HG02943 (cell line): ENCODE results near the gene PRSS8.
"Not testable (repeated sequence)": the region's sequence is repeated elsewhere in the genome, so short reads cannot be mapped to it uniquely, and the experiment has no call there.

ENCODE experiments used
- ATAC-seq: cut with Tn5 transposase; IDR thresholded peaks from one replicate; pipeline ENCODE4 v1.9.1; 2021; ENCODE audit warnings: mild to moderate bottlenecking, low read depth, moderate library complexity; ENCODE audit not compliant: unreplicated experiment

Gene PRSS8

DNA sequence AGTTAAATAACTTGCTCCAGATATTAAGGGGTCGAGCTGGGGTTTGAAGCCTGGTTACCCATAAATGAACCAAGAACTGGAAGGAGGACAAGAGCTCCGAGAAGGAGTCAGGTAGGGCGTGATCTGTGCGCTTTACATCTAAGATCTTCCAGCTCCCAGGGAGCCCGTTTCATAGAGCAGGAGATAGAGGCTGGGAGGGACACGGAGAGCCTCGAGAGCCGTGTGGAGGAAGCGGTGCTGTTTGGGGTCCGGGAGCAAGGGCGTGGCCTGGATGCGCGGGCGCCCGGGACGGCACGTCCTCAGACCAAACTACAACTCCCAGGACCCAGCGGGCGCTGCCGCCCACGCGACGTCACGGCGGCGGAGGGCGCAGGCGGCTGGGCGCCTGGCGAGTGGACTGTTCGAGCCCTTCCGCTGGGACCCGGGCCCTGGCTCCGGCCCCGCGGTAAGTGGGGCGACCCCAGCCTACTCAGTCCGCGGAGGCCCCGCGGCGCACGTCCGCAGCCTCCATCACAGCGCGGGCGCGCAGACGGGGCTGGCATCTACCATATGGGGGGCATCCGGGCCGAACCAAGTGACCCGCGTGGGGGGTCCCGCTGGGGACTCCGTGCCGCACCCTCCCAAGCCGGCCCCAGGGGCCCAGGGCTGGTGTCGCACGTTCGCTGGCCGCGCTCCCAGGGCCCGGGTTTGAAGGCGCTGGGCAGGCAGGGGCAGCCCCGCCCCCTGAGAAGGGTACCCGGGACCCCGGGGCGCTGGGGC is 27.3 kb downstream of the PRSS8 start, which contains the start of gene BCKDK:
TSS of gene BCKDK (plus strand) at position 352 of the 759 bp plus-strand sequence. CDS start 838 bp downstream, outside the sequence.
- peak; percentile 65 for ATAC-seq

GRCh38 chr16:31107465-31107867 is 28.1 kb downstream of the PRSS8 start:
- ATAC-seq: peak; percentile 47

DNA sequence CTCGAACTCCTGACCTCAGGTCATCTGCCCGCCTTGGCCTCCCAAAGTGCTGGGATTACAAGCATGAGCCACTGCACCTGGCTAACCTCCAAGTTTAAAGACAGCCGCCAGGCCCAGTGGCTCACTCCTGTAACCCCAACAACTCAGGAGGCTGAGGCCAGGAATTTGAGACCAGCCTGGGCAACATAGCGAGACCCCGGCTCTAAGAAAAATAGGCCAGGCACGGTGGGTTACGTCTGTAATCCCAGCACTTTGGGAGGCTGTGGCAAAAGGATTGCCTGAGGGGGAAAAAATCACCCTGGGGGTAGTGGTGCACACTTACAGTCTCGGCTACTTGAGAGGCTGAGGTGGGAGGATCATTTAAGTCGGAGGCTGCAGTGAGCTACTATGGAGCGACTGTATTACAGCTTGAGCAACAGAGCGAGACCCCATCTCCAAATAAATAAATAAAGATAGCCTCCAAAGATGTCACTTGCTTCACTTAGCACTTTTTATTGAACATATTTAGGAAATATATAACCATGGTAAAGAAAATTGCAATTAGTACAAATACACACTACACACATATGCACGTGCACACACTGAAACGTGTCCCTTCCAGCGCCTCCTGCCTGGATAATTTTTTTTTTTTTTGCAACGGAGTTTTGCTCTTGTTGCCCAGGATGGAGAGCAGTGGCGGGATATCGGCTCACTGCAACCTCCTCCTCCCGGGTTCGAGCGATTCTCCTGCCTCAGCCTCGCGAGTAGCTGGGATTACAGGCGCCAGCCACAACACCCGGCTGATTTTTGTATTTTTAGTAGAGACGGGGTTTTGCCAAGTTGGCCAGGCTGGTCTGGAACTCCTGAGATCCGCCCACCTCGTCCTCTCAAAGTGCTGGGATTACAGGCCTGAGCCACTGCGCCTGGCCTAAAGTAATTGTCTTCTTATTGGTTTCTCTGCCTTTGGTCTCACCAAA is 28.7 kb downstream of the PRSS8 start:
- ATAC-seq: no peak

- ATAC-seq: no peak
Measured at GRCh38 chr16:31105677-31106213, 29.8 kb downstream of the PRSS8 start.

DNA sequence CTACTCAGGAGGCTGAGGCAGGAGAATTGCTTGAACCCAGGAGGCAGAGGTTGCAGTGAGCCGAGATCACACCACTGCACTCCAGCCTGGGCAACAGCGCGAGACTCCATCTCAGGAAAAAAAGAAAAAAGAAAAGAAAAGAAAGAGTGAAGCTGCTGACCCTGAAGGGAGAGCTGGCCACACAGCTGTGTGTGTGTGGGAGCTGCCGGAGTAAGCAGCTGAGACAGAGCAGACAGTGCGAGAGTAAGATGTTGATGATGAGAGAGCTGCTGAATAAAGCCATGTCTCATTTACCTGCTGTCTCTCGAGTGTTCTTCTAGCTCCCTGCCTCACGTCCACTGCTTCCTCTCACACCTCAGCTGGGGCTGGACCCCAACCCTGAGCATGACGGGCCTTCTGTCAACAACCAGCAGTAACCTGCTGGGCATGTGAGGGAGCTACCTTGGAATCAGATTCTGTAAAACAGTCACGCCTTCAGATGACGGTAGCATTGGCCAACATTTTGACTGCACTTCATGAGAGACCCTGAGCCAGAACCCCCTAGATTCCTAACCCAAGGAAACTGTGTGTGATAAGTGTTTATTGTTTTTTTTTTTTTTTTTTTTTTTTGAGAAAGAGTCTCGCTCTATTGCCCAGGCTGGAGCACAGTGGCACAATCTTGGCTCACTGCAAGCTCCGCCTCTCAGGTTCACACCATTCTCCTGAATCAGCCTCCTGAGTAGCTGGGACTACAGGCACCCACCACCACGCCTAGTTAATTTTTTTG is 34.5 kb downstream of the PRSS8 start:
- ATAC-seq: not testable (repeated sequence)

DNA sequence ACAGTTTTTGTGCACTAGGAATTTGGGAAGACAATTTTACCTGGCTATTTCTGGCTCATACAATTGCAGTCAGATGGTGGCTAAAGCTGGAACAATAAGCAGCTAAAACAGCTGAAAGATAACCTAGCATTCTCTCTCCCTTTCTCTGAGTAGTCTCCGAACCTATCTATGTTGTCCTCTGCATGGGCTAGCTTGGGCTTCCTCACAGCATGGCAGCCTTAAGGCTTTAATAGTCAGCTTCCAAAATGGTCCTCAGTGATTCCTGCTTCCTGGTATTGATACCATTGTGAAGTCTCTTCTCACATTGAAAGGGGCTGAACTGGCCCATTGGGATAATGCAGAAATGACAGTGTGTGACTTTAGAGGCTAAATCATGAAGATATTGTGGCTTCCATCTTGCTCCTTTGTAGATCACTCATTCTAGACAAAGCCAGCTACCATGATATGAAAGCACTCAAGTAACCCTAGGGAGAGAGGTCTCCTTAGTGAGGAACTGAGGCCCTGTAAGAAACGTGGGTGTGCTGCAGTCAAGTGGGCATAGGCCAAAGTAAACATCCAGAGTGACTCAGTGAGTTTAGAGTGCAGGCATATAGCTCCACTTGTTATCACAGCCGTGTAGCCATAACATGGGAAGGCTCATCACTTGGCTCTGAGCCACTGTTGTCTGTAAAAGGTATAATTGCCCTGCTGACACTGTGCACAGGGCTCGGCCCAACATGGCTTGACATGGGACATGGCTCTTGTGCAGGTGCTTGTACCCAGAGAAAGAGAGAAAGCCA is 35.5 kb downstream of the PRSS8 start:
- no peak for ATAC-seq

DNA sequence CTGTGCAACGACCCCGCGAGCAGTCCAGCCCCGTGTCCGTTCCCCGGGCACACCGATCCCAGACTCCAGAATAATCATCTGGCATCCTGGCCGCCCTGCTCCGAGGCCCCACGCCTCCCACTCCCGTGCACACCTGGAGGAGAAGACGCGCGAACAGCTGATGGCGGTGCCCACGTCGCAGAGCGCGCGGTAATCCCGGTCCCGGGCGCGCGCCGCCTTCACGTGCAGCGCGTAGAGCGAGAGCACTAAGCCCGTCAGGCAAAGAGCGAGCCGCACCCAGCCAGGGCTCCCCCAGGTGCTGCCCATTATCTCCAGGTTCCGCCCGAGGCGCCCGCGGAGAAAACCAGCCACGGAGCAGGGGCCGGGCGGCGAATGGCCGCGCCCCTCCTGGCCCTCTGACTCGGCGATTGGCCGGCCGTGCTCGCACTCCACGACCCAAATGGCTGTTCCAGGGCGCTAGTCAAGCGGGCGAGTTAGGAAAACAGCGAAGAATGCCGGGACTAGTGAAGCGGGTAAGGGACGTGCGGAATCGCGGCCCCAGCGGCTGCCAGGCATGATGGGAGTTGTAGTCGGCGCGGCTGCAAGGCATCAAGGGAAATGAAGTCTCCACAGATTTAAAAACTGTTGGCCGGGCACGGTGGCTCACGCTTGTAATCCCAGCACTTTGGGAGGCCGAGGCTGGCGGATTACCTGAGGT is 41.0 kb downstream of the PRSS8 start, which contains the start of gene VKORC1:
TSS of gene VKORC1 (minus strand) at position 374 of the 697 bp plus-strand sequence. CDS start at position 306, 68 bp downstream.
- ATAC-seq: peak; percentile 72

DNA sequence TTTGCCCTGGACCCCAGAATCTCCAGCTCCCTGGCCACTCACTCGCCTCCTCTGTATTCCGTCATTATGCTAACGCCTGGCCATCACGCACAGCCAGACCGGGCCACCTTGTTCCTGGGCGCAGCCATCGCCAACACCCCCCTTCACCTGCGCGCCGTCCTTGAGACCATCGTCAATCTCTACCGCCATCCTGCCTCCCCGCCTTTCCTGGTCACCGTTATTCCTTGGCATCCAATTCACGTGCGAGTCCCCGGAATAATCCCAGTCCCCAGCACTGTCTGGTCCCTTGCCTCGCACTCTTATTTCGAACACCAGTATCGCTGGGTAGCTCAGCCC is 41.5 kb downstream of the PRSS8 start:
- peak; percentile 5 for ATAC-seq

GRCh38 chr16:31093132-31093703 is 42.3 kb downstream of the PRSS8 start:
- no peak for ATAC-seq

DNA sequence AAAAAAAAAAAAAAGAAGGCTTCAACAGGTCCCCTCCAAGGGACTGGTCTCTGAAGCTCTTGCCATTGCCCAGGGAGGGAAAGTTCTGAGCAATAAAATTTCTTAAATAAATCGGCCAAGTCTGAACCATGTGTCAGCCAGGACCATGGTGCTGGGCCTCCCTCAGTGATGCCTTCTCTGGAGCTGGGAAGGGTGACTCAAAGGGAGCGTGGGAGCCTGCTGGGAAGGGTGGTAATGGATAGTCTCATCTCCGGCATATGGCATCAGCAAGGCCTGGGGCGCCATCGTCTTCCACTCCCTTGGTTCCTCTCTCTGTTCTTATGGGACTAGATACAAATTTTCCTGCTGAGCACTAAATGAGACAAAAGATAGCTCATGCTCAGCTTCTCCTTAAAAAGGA is 43.2 kb downstream of the PRSS8 start:
- no peak for ATAC-seq

GRCh38 chr16:31090540-31090939 is 45.0 kb downstream of the PRSS8 start:
- ATAC-seq: no peak

DNA sequence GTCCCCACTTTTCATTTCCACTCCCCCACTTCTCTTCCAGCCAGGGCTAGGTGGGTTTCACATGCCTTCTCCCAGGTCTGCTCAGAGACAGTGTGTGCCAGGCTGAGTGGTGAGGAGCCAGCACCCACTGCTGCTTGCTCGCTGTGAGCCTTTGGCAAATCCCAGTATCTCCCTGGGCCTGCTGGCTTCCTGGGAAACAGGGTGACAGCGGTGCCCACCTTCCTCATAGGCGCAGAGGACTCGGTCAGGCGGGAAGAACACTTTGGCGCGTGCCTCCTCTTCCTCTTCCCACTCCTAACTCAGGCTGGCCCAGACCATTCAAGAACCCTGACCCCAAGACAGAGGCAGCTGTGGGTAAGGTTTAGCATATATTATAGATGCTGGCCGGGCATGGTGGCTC is 46.3 kb downstream of the PRSS8 start:
- no peak for ATAC-seq

- ATAC-seq: no peak
Measured at GRCh38 chr16:31088459-31089183, 46.9 kb downstream of the PRSS8 start, which contains the start of gene PRSS53. Gene PRSS53, minus strand, starts transcription at chr16:31088943. Its CDS starts 134 bp downstream, at chr16:31088809.

DNA sequence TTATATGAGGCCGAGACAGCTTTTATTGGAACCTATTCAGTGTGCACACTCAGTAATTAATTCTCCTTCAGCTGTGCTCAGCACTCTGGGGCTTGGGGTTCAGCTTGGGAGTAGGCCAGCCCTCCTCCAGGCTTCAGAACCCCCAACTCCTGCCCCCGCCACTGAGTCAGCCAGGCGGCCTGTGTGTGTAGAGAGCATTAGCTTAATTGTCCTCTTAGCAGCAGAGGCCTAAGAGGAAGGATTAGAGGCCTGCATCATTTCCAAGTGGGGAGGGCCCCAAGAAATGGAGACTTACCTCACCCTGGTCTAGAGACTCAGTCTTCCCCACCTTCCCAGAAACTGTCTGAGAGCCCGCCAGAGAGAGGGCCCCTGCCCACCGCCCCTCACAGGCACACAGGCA is 47.6 kb downstream of the PRSS8 start:
- no peak for ATAC-seq

GRCh38 chr16:31087481-31087880 is 48.0 kb downstream of the PRSS8 start:
- no peak for ATAC-seq

DNA sequence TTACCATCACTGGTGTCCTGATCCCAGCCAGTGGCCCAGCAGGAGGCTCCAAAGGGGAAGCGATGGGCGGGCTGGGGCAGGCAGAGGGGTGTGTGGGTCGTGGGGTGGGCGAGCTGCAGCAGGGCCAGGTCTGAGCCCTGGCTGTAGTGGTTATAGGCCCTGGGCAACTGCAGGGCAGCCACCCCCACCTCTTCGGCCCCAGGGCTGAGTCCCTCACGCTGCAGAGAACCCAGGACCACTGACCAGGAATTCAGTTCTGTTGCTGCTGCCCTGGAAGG is 49.0 kb downstream of the PRSS8 start:
- no peak for ATAC-seq

DNA sequence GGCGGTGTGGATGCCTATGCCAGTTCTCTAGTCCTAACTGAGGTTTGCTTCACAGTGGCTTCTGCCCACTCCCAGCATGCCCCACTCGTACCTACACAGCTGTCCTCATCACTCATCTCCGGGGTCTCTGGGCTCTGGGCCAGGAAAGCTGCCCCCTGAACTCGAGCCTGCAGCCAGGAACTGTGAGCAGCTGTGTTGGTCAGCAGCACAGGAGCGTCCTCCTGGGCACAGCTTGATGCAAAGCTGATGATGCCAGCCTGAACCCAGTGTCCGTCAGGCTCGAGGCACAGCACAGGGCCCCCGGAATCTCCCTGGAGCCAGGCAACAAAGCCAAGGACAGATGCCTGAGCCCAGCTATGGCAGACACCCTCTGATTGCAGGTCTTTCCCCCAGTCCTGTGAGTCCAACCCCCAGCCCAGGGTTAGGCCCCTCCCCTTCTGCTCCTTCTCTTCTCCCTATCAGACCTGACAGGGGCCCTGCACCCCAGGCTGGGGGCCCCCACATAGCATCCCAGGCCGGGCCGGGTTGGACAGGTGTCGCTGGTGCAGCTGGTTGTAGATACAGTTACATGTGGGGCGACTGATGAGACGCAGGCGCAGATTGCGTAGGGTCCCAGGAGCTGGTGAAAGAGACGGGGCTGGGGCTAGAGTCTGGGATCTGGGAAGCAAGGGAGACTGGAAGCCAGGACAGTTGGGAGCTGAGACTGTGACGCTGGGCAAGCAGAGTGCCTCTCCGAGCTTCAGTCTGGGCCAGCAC is 49.5 kb downstream of the PRSS8 start:
- no peak for ATAC-seq
